Stomach (tissue), 9 donors: ENCODE measurements around the gene DIP2A. TPM values are rescaled to one million over a fixed set of nuclear protein-coding genes. Genes with fewer than 3 reads are reported as not detected.

Source experiments
- DNase-seq, 2 donors: peaks; one replicate each; pipeline versions ENCODE4 v3.0.0 to v3.0.0-alpha.2; 2013 to 2019
- H3K27ac ChIP-seq, 5 donors: fragments of 200-600 bp in 4 of 5; sonication (generic) in 4 of 5; one replicate each; pipeline ENCODE4 v1.5.1; 2013 to 2019; ENCODE audit warnings: mild to moderate bottlenecking in 1 of 5, moderate library complexity in 1 of 5
- H3K27me3 ChIP-seq, 3 donors: fragments of 200-600 bp; sonication (generic); one replicate each; pipeline ENCODE4 v1.5.1; 2017 to 2019; ENCODE audit warnings: mixed run types in 1 of 3
- H3K36me3 ChIP-seq, 4 donors: fragments of 200-600 bp; sonication (generic); 1 replicate in 3 of 4; 2 replicates in 1 of 4; pipeline ENCODE4 v1.5.1; 2016 to 2019
- H3K4me1 ChIP-seq, 4 donors: fragments of 200-600 bp; sonication (generic); one replicate each; pipeline ENCODE4 v1.5.1; 2016 to 2019
- H3K4me3 ChIP-seq, 4 donors: fragments of 200-600 bp; sonication (generic) in 3 of 4; one replicate each; pipeline ENCODE4 v1.5.1; 2016 to 2019; ENCODE audit warnings: mild to moderate bottlenecking in 1 of 4
- H3K9me3 ChIP-seq, 4 donors: fragments of 200-600 bp; sonication (generic); one replicate each; pipeline ENCODE4 v1.5.1; 2016 to 2019
- CTCF ChIP-seq, 7 experiments: fragments of 450-650 bp in 4 of 7; fragments of 200-600 bp in 3 of 7; sonication (generic) in 3 of 7; IDR thresholded peaks; one replicate each; pipeline ENCODE4 v1.5.1; 2016 to 2019; ENCODE audit warnings: antibody characterized with exemption in 7 of 7, control low read depth in 2 of 7, mild to moderate bottlenecking in 1 of 7
- EP300 ChIP-seq: sonication (generic); formaldehyde crosslinking; IDR thresholded peaks from one replicate; pipeline ENCODE4 v1.6.1; 2017; ENCODE audit warnings: antibody characterized with exemption
- POLR2A ChIP-seq, 4 donors: fragments of 450-650 bp; IDR thresholded peaks; one replicate each; pipeline ENCODE4 v1.6.1; 2016; ENCODE audit warnings: antibody characterized with exemption in 4 of 4, control low read depth in 2 of 4, mild to moderate bottlenecking in 1 of 4, moderate library complexity in 1 of 4
- POLR2AphosphoS5 ChIP-seq, 3 donors: sonication (generic); formaldehyde crosslinking; IDR thresholded peaks; one replicate each; pipeline ENCODE4 v1.6.1; 2016; ENCODE audit warnings: antibody characterized with exemption in 3 of 3
- WGBS, 5 donors: extraction: QIAGEN DNeasy Blood & Tissue Kit in 3 of 5; methylation state at CpG; one replicate each; pipeline versions ENCODE4 v1.1.5 to v1.1.7; 2013 to 2018; 5-methylcytosine and 5-hydroxymethylcytosine counted together
- intact Hi-C: fragments of 100-400 bp; cut with DNase I; formaldehyde crosslinking; loops from one replicate; pipeline ENCODE4 v1.15.1; 2023; ENCODE audit warnings: low total_unique reads
- polyA plus RNA-seq, 3 donors: library from polyadenylated mRNA; stranded (reverse); fragments of 200-250 nt; gene quantifications; one replicate each; pipeline ENCODE4 v1.2.3, GENCODE V29; 2013
- total RNA-seq, 5 donors: library from RNA; depleted of rRNA; stranded (reverse); fragments of >200 nt; gene quantifications; one replicate each; pipeline versions ENCODE4 v1.1.0 to v1.2.3, GENCODE V29; 2014 to 2016
- donor health status: healthy with polysubstance abuse.
- donor health status: Bipolar disorder and iron deficiency.
- donor health status: healthy.

Gene DIP2A
- total and polyA plus RNA-seq, 8 donors, result 7.3 to 122 (median 51.0) TPM

- WGBS, 5 donors, result 79 to 89% (median 82%) methylated on average over 6 of the region's 6 CpGs
- intact Hi-C loops, result no loop called here
- Histone ChIP-seq H3K4me1 (peaks cover 0 to 21% (median 7%) of the 10 kb centered on the region in 4 donors), H3K36me3 (peaks cover 4 to 24% (median 15%) of the 10 kb centered on the region in 4 donors), H3K4me3 (no peak overlapping the region), H3K27ac (no peak overlapping the region), H3K9me3 (no peaks in the 10 kb centered on the region), H3K27me3 (no peaks in the 10 kb centered on the region)
- DNase-seq, result no peak
- no peak for TF ChIP-seq POLR2A (IDR thresholded peaks at IDR 0.05)
These were observed 9.6 kb downstream of the DIP2A start for GRCh38 chr21:46468108-46468774.

GRCh38 chr21:46469275-46469674 lies 10.6 kb downstream of the DIP2A start:
- H3K27me3 ChIP-seq, result no peaks in the 10 kb centered on the region
- DNase-seq, result no peak
- TF ChIP-seq EP300 (no peak), CTCF (IDR thresholded peaks at IDR 0.05) (no peak), POLR2A (IDR thresholded peaks at IDR 0.05) (no peak), POLR2AphosphoS5 (IDR thresholded peaks at IDR 0.05) (no peak)
- H3K27ac ChIP-seq, result no peak overlapping the region
- WGBS, 5 donors, result 92 to 97% (median 96%) methylated on average over 3 of the region's 3 CpGs
- H3K4me1 ChIP-seq, result peaks cover 0 to 21% (median 7%) of the 10 kb centered on the region in 4 donors
- peaks cover 3 to 17% (median 8%) of the 10 kb centered on the region in 4 donors for H3K36me3 ChIP-seq
- no peak overlapping the region for H3K4me3 ChIP-seq
- intact Hi-C loops, result no loop called here
- H3K9me3 ChIP-seq, result no peaks in the 10 kb centered on the region

- Histone ChIP-seq H3K36me3 (peaks cover 0 to 9% (median 5%) of the 10 kb centered on the region in 4 donors), H3K27ac (no peak overlapping the region), H3K27me3 (no peaks in the 10 kb centered on the region), H3K4me1 (peaks cover 0 to 21% (median 7%) of the 10 kb centered on the region in 4 donors), H3K4me3 (no peak overlapping the region), H3K9me3 (no peaks in the 10 kb centered on the region)
- TF ChIP-seq POLR2A (IDR thresholded peaks at IDR 0.05) (no peak), EP300 (no peak), CTCF (IDR thresholded peaks at IDR 0.05) (no peak), POLR2AphosphoS5 (IDR thresholded peaks at IDR 0.05) (no peak)
- 86 to 93% (median 92%) methylated on average over 1 of the region's 1 CpG for WGBS, 5 donors
- intact Hi-C loops, result no loop called here
- DNase-seq, result no peak
These were observed 12.8 kb downstream of the DIP2A start for GRCh38 chr21:46471514-46471913.

GRCh38 chr21:46472246-46472645 lies 13.6 kb downstream of the DIP2A start:
- intact Hi-C loops, result no loop called here
- Histone ChIP-seq H3K36me3 (peaks cover 0 to 13% (median 5%) of the 10 kb centered on the region in 4 donors), H3K4me3 (no peak overlapping the region), H3K4me1 (peaks cover 0 to 21% (median 7%) of the 10 kb centered on the region in 4 donors), H3K27me3 (no peaks in the 10 kb centered on the region), H3K27ac (no peak overlapping the region), H3K9me3 (no peaks in the 10 kb centered on the region)
- TF ChIP-seq POLR2A (IDR thresholded peaks at IDR 0.05), result no peak
- no peak for TF ChIP-seq CTCF (IDR thresholded peaks at IDR 0.05)
- no peak for TF ChIP-seq EP300
- no peak for TF ChIP-seq POLR2AphosphoS5 (IDR thresholded peaks at IDR 0.05)
- WGBS, 5 donors, result 72 to 84% (median 72%) methylated on average over 6 of the region's 6 CpGs
- DNase-seq, result peak in 1 of 2 donors; percentile 23

GRCh38 chr21:46474382-46474781 lies 15.7 kb downstream of the DIP2A start:
- Histone ChIP-seq H3K4me3 (no peak overlapping the region), H3K4me1 (peaks cover 0 to 26% (median 7%) of the 10 kb centered on the region in 4 donors), H3K27ac (no peak overlapping the region), H3K9me3 (no peaks in the 10 kb centered on the region), H3K36me3 (peaks cover 0 to 13% (median 5%) of the 10 kb centered on the region in 4 donors), H3K27me3 (no peaks in the 10 kb centered on the region)
- TF ChIP-seq CTCF (IDR thresholded peaks at IDR 0.05) (no peak), POLR2AphosphoS5 (IDR thresholded peaks at IDR 0.05) (no peak)
- no peak for DNase-seq
- WGBS, 5 donors, result 91 to 98% (median 96%) methylated on average over 2 of the region's 2 CpGs
- intact Hi-C loops, result no loop called here
